ENCODE measurements around the gene VPS16. TPM values are rescaled to one million over a fixed set of nuclear protein-coding genes. Genes with fewer than 3 reads are reported as not detected.

The VPS16 gene
- total RNA-seq, 1 donor from 2014 or later = 46.0 TPM

GRCh38 chr20:2815242-2815900 is 25.2 kb upstream of the VPS16 start:
- H3K36me3 Mint-ChIP-seq (ENCODE audit: low read depth) = no peaks in the 10 kb centered on the region
- H3K9me3 Mint-ChIP-seq = peaks cover 19% of the 10 kb centered on the region
- DNase-seq (ENCODE audit: low spot score) = no peak
- peaks cover 13% of the 10 kb centered on the region for H3K4me1 Mint-ChIP-seq (ENCODE audit: low read depth)
- intact Hi-C loops (cut with micrococcal nuclease) = no loop called here
- H3K27me3 Mint-ChIP-seq (ENCODE audit: insufficient read depth) = peaks cover 46% of the 10 kb centered on the region
- H3K4me3 Mint-ChIP-seq = no peak overlapping the region
- H3K27ac Mint-ChIP-seq = no peak overlapping the region

GRCh38 chr20:2816030-2816582 is 24.4 kb upstream of the VPS16 start, which contains the start of gene TMEM239:
Gene TMEM239 (plus strand): TSS chr20:2816364. CDS start chr20:2816555, 191 bp downstream.
- H3K27ac Mint-ChIP-seq = no peak within 1 kb of the TSS
- intact Hi-C loops (cut with micrococcal nuclease) = no loop called here
- H3K9me3 Mint-ChIP-seq = peaks cover 16% of the 10 kb centered on the region
- no peaks in the 10 kb centered on the region for H3K36me3 Mint-ChIP-seq (ENCODE audit: low read depth)
- H3K4me1 Mint-ChIP-seq (ENCODE audit: low read depth) = peaks cover 15% of the 10 kb centered on the region
- no peak within 1 kb of the TSS for H3K4me3 Mint-ChIP-seq
- H3K27me3 Mint-ChIP-seq (ENCODE audit: insufficient read depth) = peaks cover 47% of the 10 kb centered on the region
- DNase-seq (ENCODE audit: low spot score) = no peak

GRCh38 chr20:2816583-2817340 is 23.8 kb upstream of the VPS16 start:
- peaks cover 19% of the 10 kb centered on the region for H3K4me1 Mint-ChIP-seq (ENCODE audit: low read depth)
- peaks cover 45% of the 10 kb centered on the region for H3K27me3 Mint-ChIP-seq (ENCODE audit: insufficient read depth)
- intact Hi-C loops (cut with micrococcal nuclease) = no loop called here
- H3K27ac Mint-ChIP-seq = no peak overlapping the region
- no peaks in the 10 kb centered on the region for H3K36me3 Mint-ChIP-seq (ENCODE audit: low read depth)
- no peak for DNase-seq (ENCODE audit: low spot score)
- H3K4me3 Mint-ChIP-seq = no peak overlapping the region
- peaks cover 14% of the 10 kb centered on the region for H3K9me3 Mint-ChIP-seq

GRCh38 chr20:2817341-2817726 is 23.2 kb upstream of the VPS16 start:
- intact Hi-C loops (cut with micrococcal nuclease) = no loop called here
- no peak for DNase-seq (ENCODE audit: low spot score)
- H3K27ac Mint-ChIP-seq = no peak overlapping the region
- no peak overlapping the region for H3K4me3 Mint-ChIP-seq
- peaks cover 9% of the 10 kb centered on the region for H3K9me3 Mint-ChIP-seq
- H3K27me3 Mint-ChIP-seq (ENCODE audit: insufficient read depth) = peaks cover 44% of the 10 kb centered on the region
- peaks cover 24% of the 10 kb centered on the region for H3K4me1 Mint-ChIP-seq (ENCODE audit: low read depth)
- no peaks in the 10 kb centered on the region for H3K36me3 Mint-ChIP-seq (ENCODE audit: low read depth)

- no peaks in the 10 kb centered on the region for H3K36me3 Mint-ChIP-seq (ENCODE audit: low read depth)
- H3K27me3 Mint-ChIP-seq (ENCODE audit: insufficient read depth) = peaks cover 41% of the 10 kb centered on the region
- peaks cover 24% of the 10 kb centered on the region for H3K4me1 Mint-ChIP-seq (ENCODE audit: low read depth)
- intact Hi-C loops (cut with micrococcal nuclease) = no loop called here
- no peak overlapping the region for H3K27ac Mint-ChIP-seq
- H3K9me3 Mint-ChIP-seq = peaks cover 5% of the 10 kb centered on the region
- no peak for DNase-seq (ENCODE audit: low spot score)
- no peak overlapping the region for H3K4me3 Mint-ChIP-seq
Observed at GRCh38 chr20:2817891-2818595, 22.5 kb upstream of the VPS16 start.

GRCh38 chr20:2820084-2820895 is 20.3 kb upstream of the VPS16 start:
- H3K4me3 Mint-ChIP-seq = peak overlapping the region; percentile 2
- H3K27ac Mint-ChIP-seq = no peak overlapping the region
- intact Hi-C loops (cut with micrococcal nuclease) = no loop called here
- H3K36me3 Mint-ChIP-seq (ENCODE audit: low read depth) = no peaks in the 10 kb centered on the region
- peaks cover 35% of the 10 kb centered on the region for H3K27me3 Mint-ChIP-seq (ENCODE audit: insufficient read depth)
- no peak for DNase-seq (ENCODE audit: low spot score)
- peaks cover 24% of the 10 kb centered on the region for H3K4me1 Mint-ChIP-seq (ENCODE audit: low read depth)
- no peaks in the 10 kb centered on the region for H3K9me3 Mint-ChIP-seq

- Mint-ChIP-seq H3K9me3 (no peaks in the 10 kb centered on the region), H3K36me3 (ENCODE audit: low read depth) (no peaks in the 10 kb centered on the region), H3K4me1 (ENCODE audit: low read depth) (peaks cover 31% of the 10 kb centered on the region), H3K27me3 (ENCODE audit: insufficient read depth) (peaks cover 35% of the 10 kb centered on the region), H3K4me3 (peak overlapping the region; percentile 61), H3K27ac (no peak overlapping the region)
- DNase-seq (ENCODE audit: low spot score) = no peak
- intact Hi-C loops (cut with micrococcal nuclease) = no loop called here
Observed at GRCh38 chr20:2820896-2821869, 19.4 kb upstream of the VPS16 start.

GRCh38 chr20:2822073-2822472 is 18.5 kb upstream of the VPS16 start:
- H3K4me1 Mint-ChIP-seq (ENCODE audit: low read depth) = peaks cover 40% of the 10 kb centered on the region
- intact Hi-C loops (cut with micrococcal nuclease) = no loop called here
- no peaks in the 10 kb centered on the region for H3K9me3 Mint-ChIP-seq
- peak; percentile 62 for DNase-seq (ENCODE audit: low spot score)
- H3K36me3 Mint-ChIP-seq (ENCODE audit: low read depth) = no peaks in the 10 kb centered on the region
- no peak overlapping the region for H3K27ac Mint-ChIP-seq
- H3K4me3 Mint-ChIP-seq = peak overlapping the region; percentile 26
- H3K27me3 Mint-ChIP-seq (ENCODE audit: insufficient read depth) = peaks cover 42% of the 10 kb centered on the region

GRCh38 chr20:2825761-2826160 is 14.8 kb upstream of the VPS16 start:
- peaks cover 28% of the 10 kb centered on the region for H3K4me1 Mint-ChIP-seq (ENCODE audit: low read depth)
- H3K4me3 Mint-ChIP-seq = peak overlapping the region; percentile 29

GRCh38 chr20:2826655-2827054 is 13.9 kb upstream of the VPS16 start:
- Mint-ChIP-seq H3K27me3 (ENCODE audit: insufficient read depth) (peaks cover 42% of the 10 kb centered on the region), H3K36me3 (ENCODE audit: low read depth) (no peaks in the 10 kb centered on the region), H3K9me3 (no peaks in the 10 kb centered on the region), H3K4me1 (ENCODE audit: low read depth) (peaks cover 26% of the 10 kb centered on the region), H3K27ac (no peak overlapping the region), H3K4me3 (peak overlapping the region; percentile 37)
- DNase-seq (ENCODE audit: low spot score) = no peak
- intact Hi-C loops (cut with micrococcal nuclease) = no loop called here

More at GRCh38 chr20:2825761-2826160, 14.8 kb upstream of the VPS16 start:
- Mint-ChIP-seq H3K36me3 (ENCODE audit: low read depth) (no peaks in the 10 kb centered on the region), H3K27me3 (ENCODE audit: insufficient read depth) (peaks cover 43% of the 10 kb centered on the region), H3K27ac (peak overlapping the region; percentile 62), H3K9me3 (no peaks in the 10 kb centered on the region)
- intact Hi-C loops (cut with micrococcal nuclease) = no loop called here
- DNase-seq (ENCODE audit: low spot score) = no peak

GRCh38 chr20:2829376-2829775 is 11.2 kb upstream of the VPS16 start:
- no peak for DNase-seq (ENCODE audit: low spot score)
- intact Hi-C loops (cut with micrococcal nuclease) = no loop called here
- H3K27ac Mint-ChIP-seq = no peak overlapping the region
- H3K4me1 Mint-ChIP-seq (ENCODE audit: low read depth) = peaks cover 26% of the 10 kb centered on the region
- H3K9me3 Mint-ChIP-seq = no peaks in the 10 kb centered on the region
- H3K4me3 Mint-ChIP-seq = no peak overlapping the region
- no peaks in the 10 kb centered on the region for H3K36me3 Mint-ChIP-seq (ENCODE audit: low read depth)
- peaks cover 36% of the 10 kb centered on the region for H3K27me3 Mint-ChIP-seq (ENCODE audit: insufficient read depth)
